Spinal cord (tissue), 10 donors: ENCODE results near the gene KPNA3. TPM values are rescaled to one million over a fixed set of nuclear protein-coding genes. Genes with fewer than 3 reads are reported as not detected.

ENCODE experiments used
- DNase-seq, 6 donors: peaks; one replicate each; pipeline versions ENCODE4 v3.0.0 to v3.0.0-alpha.2; 2013 to 2015; ENCODE audit warnings: low spot score in 6 of 6, low read depth in 4 of 6
- H3K27ac ChIP-seq: one replicate; pipeline ENCODE4 v1.5.1; 2013; ENCODE audit warnings: low read depth, low read length, control low read depth
- H3K27me3 ChIP-seq: one replicate; pipeline ENCODE4 v1.6.1; 2013; ENCODE audit warnings: low read length; ENCODE audit not compliant: control insufficient read depth, insufficient read depth
- H3K36me3 ChIP-seq: one replicate; pipeline ENCODE4 v1.6.1; 2013; ENCODE audit warnings: low read length; ENCODE audit not compliant: control insufficient read depth, insufficient read depth
- H3K4me1 ChIP-seq: one replicate; pipeline ENCODE4 v1.6.1; 2013; ENCODE audit warnings: low read length; ENCODE audit not compliant: control insufficient read depth, insufficient read depth
- H3K4me3 ChIP-seq: one replicate; pipeline ENCODE4 v1.5.1; 2013; ENCODE audit warnings: low read depth, low read length, control low read depth
- H3K9me3 ChIP-seq: one replicate; pipeline ENCODE4 v1.6.1; 2013; ENCODE audit warnings: low read length; ENCODE audit not compliant: control insufficient read depth, insufficient read depth
- WGBS: methylation state at CpG from one replicate; pipeline ENCODE4 v1.1.5; 2013; ENCODE audit warnings: missing lambda C conversion rate; ENCODE audit not compliant: insufficient coverage; 5-methylcytosine and 5-hydroxymethylcytosine counted together
- polyA plus RNA-seq, 2 donors: library from polyadenylated mRNA; unstranded; fragments of 120-200 nt; gene quantifications; one replicate each; pipeline ENCODE4 v1.2.1, GENCODE V29; 2013; ENCODE audit not compliant: insufficient read length in 2 of 2
- total RNA-seq, 2 donors: library from RNA; depleted of rRNA in 1 of 2; stranded (reverse); fragments of 120-200 nt in 1 of 2; fragments of >200 nt in 1 of 2; gene quantifications; one replicate each; pipeline versions ENCODE4 v1.2.3 to v1.2.4, GENCODE V29; 2013 to 2014
- donor health status: healthy.

KPNA3 gene
- total and polyA plus RNA-seq, 4 donors, result 33.9 to 58.2 (median 51.3) TPM

GRCh38 chr13:49651570-49652354 lies 140.7 kb downstream of the KPNA3 start:
- H3K27ac ChIP-seq, result no peak overlapping the region
- 87% methylated on average over 8 of the region's 17 CpGs for WGBS
- no peaks in the 10 kb centered on the region for H3K9me3 ChIP-seq
- no peaks in the 10 kb centered on the region for H3K27me3 ChIP-seq
- DNase-seq, result no peak
- no peaks in the 10 kb centered on the region for H3K4me1 ChIP-seq
- H3K36me3 ChIP-seq, result no peaks in the 10 kb centered on the region
- no peak overlapping the region for H3K4me3 ChIP-seq

- Histone ChIP-seq H3K36me3 (no peaks in the 10 kb centered on the region), H3K9me3 (no peaks in the 10 kb centered on the region), H3K4me1 (no peaks in the 10 kb centered on the region), H3K4me3 (no peak overlapping the region), H3K27ac (no peak overlapping the region), H3K27me3 (no peaks in the 10 kb centered on the region)
- WGBS, result 96% methylated on average over 2 of the region's 2 CpGs
- no peak for DNase-seq
Observed at GRCh38 chr13:49649963-49650312, 142.5 kb downstream of the KPNA3 start.

Other genes with a start within 250 kb of the KPNA3 start
- 10 to 100 TPM; 24.0 to 29.1 TPM for gene RCBTB1, start 207.1 kb downstream of the KPNA3 start, total RNA-seq
- 10 to 100 TPM; 39.7 to 47.6 TPM for gene RCBTB1, start 207.1 kb downstream of the KPNA3 start, polyA plus RNA-seq
- gene ARL11, start 164.2 kb downstream of the KPNA3 start, total RNA-seq, result under 1 TPM; 0.44 to 0.79 TPM
- gene ARL11, start 164.2 kb downstream of the KPNA3 start, polyA plus RNA-seq, result under 1 TPM; 0.24 to 0.32 TPM
- gene EBPL, start 101.2 kb downstream of the KPNA3 start, total RNA-seq, result 10 to 100 TPM; 38.3 to 44.6 TPM
- 10 to 100 TPM; 42.1 to 44.4 TPM for gene EBPL, start 101.2 kb downstream of the KPNA3 start, polyA plus RNA-seq
- gene SPRYD7, start 143.7 kb upstream of the KPNA3 start, total RNA-seq, result 10 to 100 TPM in 1 of 2 donors, 1 to 10 TPM in 1; 7.4 to 17.6 TPM
- 10 to 100 TPM; 25.5 to 26.5 TPM for gene SPRYD7, start 143.7 kb upstream of the KPNA3 start, polyA plus RNA-seq
- 10 to 100 TPM; 36.0 to 49.5 TPM for gene TRIM13, start 204.4 kb upstream of the KPNA3 start, total RNA-seq
- gene TRIM13, start 204.4 kb upstream of the KPNA3 start, polyA plus RNA-seq, result 10 to 100 TPM; 34.1 to 35.8 TPM
- 1 to 10 TPM; 4.8 to 7.5 TPM for gene KCNRG, start 222.8 kb upstream of the KPNA3 start, total RNA-seq
- 1 to 10 TPM; 1.9 to 2.1 TPM for gene KCNRG, start 222.8 kb upstream of the KPNA3 start, polyA plus RNA-seq